A549 (cell line): Measurements from ENCODE around the gene WDFY2. TPM values are rescaled to one million over a fixed set of nuclear protein-coding genes. Genes with fewer than 3 reads are reported as not detected.
A peak's percentile ranks its signal among the peaks of the same experiment; 100 is the strongest.
"Not testable (repeated sequence)": the region's sequence is repeated elsewhere in the genome, so short reads cannot be mapped to it uniquely, and the experiment has no call there.

Source experiments
- ATAC-seq, 2 experiments: fragments of 200-7000 bp in 1 of 2; fragments of >200 bp in 1 of 2; cut with Nextera tagmentation in 1 of 2; cut with Tn5 transposase in 1 of 2; 3 replicates each; pipeline versions ENCODE4 v1.8.0 to v1.9.1; 2018 to 2020; ENCODE audit warnings: mild to moderate bottlenecking in 1 of 2, moderate library complexity in 1 of 2
- CTCF ChIA-PET: fragments of 300-600 bp; sonication (Branson Sonifier 250); formaldehyde crosslinking; extraction: SDS; loops from one replicate; lab custom pipeline; 2021; ENCODE audit warnings: antibody characterized with exemption, inconsistent platforms; lab: Yijun Ruan, JAX
- POLR2A ChIA-PET: fragments of 350-600 bp; formaldehyde crosslinking; extraction: SDS; loops from one replicate; lab custom pipeline; 2021; ENCODE audit warnings: antibody characterized with exemption, inconsistent platforms; lab: Yijun Ruan, JAX
- DNase-seq, 2 experiments: peaks; one replicate each; pipeline versions ENCODE4 v3.0.0 to v3.0.0-alpha.2; 2011 to 2016; ENCODE audit warnings: low read depth in 1 of 2, low spot score in 1 of 2
- FAIRE-seq: peaks from 2 replicates; lab custom pipeline; 2011; peaks lifted over from hg19 to GRCh38; lab: Jason Lieb, UNC
- H3K27ac ChIP-seq, 2 experiments: fragments of >200 bp; sonication (Bioruptor Twin); formaldehyde crosslinking; 3 replicates each; pipeline ENCODE4 v1.5.1; 2016 to 2017
- H3K4me1 ChIP-seq: fragments of >200 bp; sonication (Bioruptor Twin); formaldehyde crosslinking; 3 replicates; pipeline ENCODE4 v1.6.1; 2016
- H3K4me2 ChIP-seq: fragments of >200 bp; sonication (Bioruptor Twin); formaldehyde crosslinking; 3 replicates; pipeline ENCODE4 v1.6.1; 2016
- H3K4me3 ChIP-seq: fragments of >200 bp; sonication (Bioruptor Twin); formaldehyde crosslinking; 3 replicates; pipeline ENCODE4 v1.5.1; 2016
- H3K9me3 ChIP-seq: fragments of >200 bp; sonication (Bioruptor Twin); formaldehyde crosslinking; 3 replicates; pipeline ENCODE4 v1.6.1; 2016
- BHLHE40 ChIP-seq: IDR thresholded peaks from 2 replicates; pipeline ENCODE4 v1.6.1; 2012; ENCODE audit warnings: low read depth, low read length, inconsistent platforms
- CBX2 ChIP-seq: fragments of 200-600 bp; sonication (generic); IDR thresholded peaks from 2 replicates; pipeline ENCODE4 v1.6.1; 2016; ENCODE audit warnings: low read depth, mild to moderate bottlenecking, borderline replicate concordance
- CBX8 ChIP-seq: fragments of 200-600 bp; sonication (generic); IDR thresholded peaks from 2 replicates; pipeline ENCODE4 v1.6.1; 2016
- EHF ChIP-seq: fragments of 250-450 bp; sonication (Bioruptor Pico); IDR thresholded peaks from 2 replicates; pipeline ENCODE4 v1.5.0; 2020; ENCODE audit warnings: mild to moderate bottlenecking
- EHMT2 ChIP-seq: fragments of 200-600 bp; sonication (generic); IDR thresholded peaks from 2 replicates; pipeline ENCODE4 v1.6.1; 2016; ENCODE audit warnings: antibody characterized with exemption, low read depth, mild to moderate bottlenecking, moderate library complexity
- EP300 ChIP-seq, 2 experiments: fragments of >200 bp; sonication (Bioruptor Twin); formaldehyde crosslinking; IDR thresholded peaks; 2 replicates in 1 of 2; 3 replicates in 1 of 2; pipeline ENCODE4 v1.6.1; 2016 to 2017
- ESRRA ChIP-seq: fragments of 150-350 bp; IDR thresholded peaks from 2 replicates; pipeline ENCODE4 v1.6.1; 2014; ENCODE audit warnings: mild to moderate bottlenecking, low read length, borderline replicate concordance
- FOSB ChIP-seq: fragments of 250-450 bp; sonication (Bioruptor Pico); IDR thresholded peaks from 2 replicates; pipeline ENCODE4 v1.5.0; 2020; ENCODE audit warnings: mild to moderate bottlenecking, moderate library complexity
- GATA3 ChIP-seq: IDR thresholded peaks from 2 replicates; pipeline ENCODE4 v1.6.1; 2012; ENCODE audit warnings: borderline replicate concordance
- HDAC2 ChIP-seq: fragments of 200-600 bp; sonication (generic); IDR thresholded peaks from 2 replicates; pipeline ENCODE4 v1.6.1; 2016
- HOXB13 ChIP-seq: fragments of 250-450 bp; sonication (Bioruptor Pico); IDR thresholded peaks from 2 replicates; pipeline ENCODE4 v1.5.0; 2020; ENCODE audit warnings: low read depth, mild to moderate bottlenecking, moderate library complexity
- KDM5A ChIP-seq: fragments of 200-600 bp; sonication (generic); IDR thresholded peaks from 2 replicates; pipeline ENCODE4 v1.6.1; 2016; ENCODE audit warnings: antibody characterized with exemption, mild to moderate bottlenecking
- MAFK ChIP-seq: fragments of 450-650 bp; IDR thresholded peaks from 2 replicates; pipeline ENCODE4 v1.6.1; 2014; ENCODE audit not compliant: partially characterized antibody
- MAZ ChIP-seq: fragments of 150-350 bp; IDR thresholded peaks from 2 replicates; pipeline ENCODE4 v1.6.1; 2014; ENCODE audit warnings: antibody characterized with exemption, low read depth, low read length, borderline replicate concordance
- NFE2L2 ChIP-seq: fragments of 150-350 bp; conservative IDR thresholded peaks from 2 replicates; pipeline ENCODE4 v1.6.1; 2014; ENCODE audit warnings: low read length
- PHF8 ChIP-seq: fragments of 200-600 bp; sonication (generic); IDR thresholded peaks from 2 replicates; pipeline ENCODE4 v1.6.1; 2016; ENCODE audit warnings: low read depth, mild to moderate bottlenecking, antibody characterized with exemption, moderate library complexity, borderline replicate concordance
- POLR2A ChIP-seq: IDR thresholded peaks from 2 replicates; pipeline ENCODE4 v1.6.1; 2012; ENCODE audit warnings: mild to moderate bottlenecking, low read length
- RAD21 ChIP-seq, 2 experiments: fragments of >200 bp in 1 of 2; sonication (Bioruptor Twin) in 1 of 2; formaldehyde crosslinking in 1 of 2; IDR thresholded peaks in 1 of 2; conservative IDR thresholded peaks in 1 of 2; 2 replicates in 1 of 2; 3 replicates in 1 of 2; pipeline ENCODE4 v1.6.1; 2012 to 2018; ENCODE audit warnings: inconsistent platforms in 1 of 2
- RCOR1 ChIP-seq: fragments of 150-350 bp; IDR thresholded peaks from 2 replicates; pipeline ENCODE4 v1.6.1; 2014; ENCODE audit warnings: antibody characterized with exemption, low read length, low read depth
- TFCP2L1 ChIP-seq: fragments of 250-450 bp; sonication (Bioruptor Pico); IDR thresholded peaks from 2 replicates; pipeline ENCODE4 v1.5.0; 2021; ENCODE audit warnings: mild to moderate bottlenecking
- TP53 ChIP-seq: fragments of 250-450 bp; sonication (Bioruptor Pico); IDR thresholded peaks from 2 replicates; pipeline ENCODE4 v1.5.0; 2021; ENCODE audit warnings: mild to moderate bottlenecking, moderate library complexity
- WGBS: methylation state at CpG from one replicate; pipeline ENCODE4 v1.1.6; 2017; ENCODE audit errors: missing lambda C conversion rate; 5-methylcytosine and 5-hydroxymethylcytosine counted together
- polyA plus RNA-seq, 4 experiments: library from polyadenylated mRNA; depleted of rRNA in 3 of 4; stranded (reverse); fragments of >200 nt; fragmentation: RNase III in 1 of 4; extraction: RNeasy Plus Mini Kit Qiagen cat#74134 plus additional on column Dnase treatment in 1 of 4; gene quantifications; 2 replicates in 3 of 4; 3 replicates in 1 of 4; pipeline ENCODE4 v1.2.3, GENCODE V29; 2011 to 2017
- TF ChIP-seq, protein P1 (sequence below): fragments of 150-350 bp; IDR thresholded peaks from 2 replicates; pipeline ENCODE4 v1.6.1; 2014; ENCODE audit warnings: low read depth, mild to moderate bottlenecking, low read length
- TF ChIP-seq, protein P2 (sequence below): fragments of 450-650 bp; IDR thresholded peaks from 2 replicates; pipeline ENCODE4 v1.6.1; 2014; ENCODE audit warnings: antibody characterized with exemption
- TF ChIP-seq, protein P3 (sequence below): IDR thresholded peaks from 2 replicates; pipeline ENCODE4 v1.6.1; 2012; ENCODE audit warnings: low read depth, borderline replicate concordance

The WDFY2 gene
- polyA plus RNA-seq, 2 of the 4 experiments (the other 2 are of a cell fraction), result 5.2 to 8.5 TPM

DNA sequence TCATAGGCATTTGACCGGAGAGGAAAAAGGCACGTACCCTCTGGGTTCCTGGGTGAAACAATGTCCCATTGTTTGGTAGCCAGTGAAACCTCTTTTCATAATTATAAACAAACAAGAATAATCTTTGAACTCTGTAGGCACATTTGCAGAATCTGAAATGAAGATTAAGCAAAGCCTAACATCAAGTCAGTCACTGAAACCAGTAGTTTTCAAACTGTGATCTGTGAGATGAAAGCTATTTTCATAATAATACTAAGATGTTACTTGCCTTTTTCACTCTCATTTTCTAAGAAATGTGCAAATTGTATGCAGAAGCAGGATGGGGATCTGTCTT lies 105.4 kb downstream of the WDFY2 start (continued):
- TF ChIP-seq RAD21 (conservative IDR thresholded peaks at IDR 0.05 in 1 of 2, IDR thresholded peaks at IDR 0.05 in 1 of 2), result no peak
- no peak for TF ChIP-seq HOXB13 (CRISPR knock-in tag)
- TF ChIP-seq POLR2A, result no peak
- no peak for TF ChIP-seq NFE2L2

DNA sequence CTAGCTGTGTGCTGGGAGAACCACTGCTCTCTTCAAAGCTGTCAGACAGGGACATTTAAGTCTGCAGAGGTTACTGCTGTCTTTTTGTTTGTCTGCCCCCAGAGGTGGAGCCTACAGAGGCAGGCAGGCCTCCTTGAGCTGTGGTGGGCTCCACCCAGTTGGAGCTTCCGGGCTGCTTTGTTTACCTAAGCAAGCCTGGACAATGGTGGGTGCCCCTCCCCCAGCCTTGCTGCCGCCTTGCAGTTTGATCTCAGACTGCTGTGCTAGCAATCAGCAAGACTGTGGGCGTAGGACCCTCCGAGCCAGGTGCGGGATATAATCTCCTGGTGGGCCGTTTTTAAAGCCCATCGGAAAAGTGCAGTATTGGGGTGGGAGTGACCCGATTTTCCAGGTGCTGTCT lies 111.4 kb downstream of the WDFY2 start:
- WGBS, result 73% methylated on average over 7 of the region's 8 CpGs
- ATAC-seq, DNase-seq, H3K4me1 ChIP-seq, POLR2A ChIA-PET, H3K9me3 ChIP-seq, CTCF ChIA-PET, FAIRE-seq, H3K4me3 ChIP-seq: not testable (repeated sequence)
- H3K4me2 ChIP-seq, result peak overlapping the region; percentile 44
- peak overlapping the region in 1 of 2 experiments; percentile 35; a peak in 1 of 6 replicates for H3K27ac ChIP-seq

DNA sequence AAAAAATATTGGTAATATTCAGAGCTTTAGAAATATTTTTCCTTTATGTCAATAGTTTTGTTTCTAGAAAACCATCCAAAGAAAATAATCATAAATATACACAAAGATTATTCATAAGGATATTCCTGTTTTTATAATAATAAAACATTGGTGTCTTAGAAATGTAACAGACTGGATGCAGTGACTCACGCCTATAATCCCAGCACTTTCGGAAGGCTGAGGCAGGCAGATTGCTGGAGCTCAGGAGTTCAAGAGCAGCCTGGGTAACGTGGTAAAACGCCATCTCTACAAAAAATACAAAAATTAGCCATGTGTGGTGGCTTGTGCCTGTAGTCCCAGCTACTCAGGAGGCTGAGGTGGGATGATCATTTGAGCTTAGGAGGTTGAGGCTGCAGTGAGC lies 112.9 kb downstream of the WDFY2 start:
- Histone ChIP-seq H3K4me3 (no peak overlapping the region), H3K27ac (no peak overlapping the region), H3K4me1 (peaks cover 9% of the 10 kb centered on the region; the same call in 1 of the 3 replicates), H3K4me2 (no peak overlapping the region), H3K9me3 (no peaks in the 10 kb centered on the region)
- ChIA-PET CTCF (interaction anchor here (0.7 kb wide), 1 partner anchor 17 kb away, joined by 4 read pairs; no protein-coding TSS in a partner anchor), POLR2A (interaction anchor here (1.1 kb wide), 1 partner anchor 244 kb away, joined by 3 read pairs; the partner anchor contains the start of gene INTS6)
- ATAC-seq (no peak), FAIRE-seq (no peak), DNase-seq (no peak)
- WGBS, result 86% methylated on average over 4 of the region's 4 CpGs
- TF ChIP-seq CBX2 (no peak), EHF (no peak), EP300 (IDR thresholded peaks at IDR 0.05) (no peak), HDAC2 (no peak), KDM5A (no peak), FOSB (CRISPR knock-in tag) (no peak), TFCP2L1 (no peak), BHLHE40 (no peak), POLR2A (no peak), GATA3 (no peak)
- TF ChIP-seq, protein P1, sequence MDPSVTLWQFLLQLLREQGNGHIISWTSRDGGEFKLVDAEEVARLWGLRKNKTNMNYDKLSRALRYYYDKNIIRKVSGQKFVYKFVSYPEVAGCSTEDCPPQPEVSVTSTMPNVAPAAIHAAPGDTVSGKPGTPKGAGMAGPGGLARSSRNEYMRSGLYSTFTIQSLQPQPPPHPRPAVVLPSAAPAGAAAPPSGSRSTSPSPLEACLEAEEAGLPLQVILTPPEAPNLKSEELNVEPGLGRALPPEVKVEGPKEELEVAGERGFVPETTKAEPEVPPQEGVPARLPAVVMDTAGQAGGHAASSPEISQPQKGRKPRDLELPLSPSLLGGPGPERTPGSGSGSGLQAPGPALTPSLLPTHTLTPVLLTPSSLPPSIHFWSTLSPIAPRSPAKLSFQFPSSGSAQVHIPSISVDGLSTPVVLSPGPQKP, result no peak
- TF ChIP-seq, protein P2, sequence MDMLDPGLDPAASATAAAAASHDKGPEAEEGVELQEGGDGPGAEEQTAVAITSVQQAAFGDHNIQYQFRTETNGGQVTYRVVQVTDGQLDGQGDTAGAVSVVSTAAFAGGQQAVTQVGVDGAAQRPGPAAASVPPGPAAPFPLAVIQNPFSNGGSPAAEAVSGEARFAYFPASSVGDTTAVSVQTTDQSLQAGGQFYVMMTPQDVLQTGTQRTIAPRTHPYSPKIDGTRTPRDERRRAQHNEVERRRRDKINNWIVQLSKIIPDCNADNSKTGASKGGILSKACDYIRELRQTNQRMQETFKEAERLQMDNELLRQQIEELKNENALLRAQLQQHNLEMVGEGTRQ, result no peak

DNA sequence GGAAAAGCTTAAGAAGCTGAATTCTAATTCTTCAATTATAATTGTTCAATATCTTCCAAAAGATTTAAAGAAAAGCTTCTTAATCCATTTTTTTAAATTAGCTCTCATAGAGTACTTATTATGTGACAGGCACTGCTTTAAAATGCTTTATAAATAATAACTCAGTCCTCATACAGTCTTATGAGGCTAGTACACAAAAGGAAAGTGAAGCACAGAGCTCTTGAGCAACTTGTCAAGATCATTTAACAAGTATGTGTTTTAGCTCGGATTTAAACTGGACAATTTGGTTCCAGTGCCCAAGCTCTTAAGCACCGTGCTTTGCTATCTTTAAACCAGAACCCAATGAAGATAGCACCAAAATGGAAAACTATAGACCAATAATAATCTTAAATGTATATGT lies 113.6 kb downstream of the WDFY2 start:
- 97% methylated on average over 2 of the region's 2 CpGs for whole genome bisulfite sequencing
- FAIRE-seq (no peak), ATAC-seq (no peak), DNase-seq (no peak)
- ChIA-PET POLR2A (interaction anchor here (1.1 kb wide), 1 partner anchor 245 kb away, joined by 3 read pairs; the partner anchor contains the start of gene INTS6), CTCF (interaction anchor here (0.7 kb wide), 1 partner anchor 18 kb away, joined by 4 read pairs; no protein-coding TSS in a partner anchor)
- no peak overlapping the region for H3K4me3 ChIP-seq
- H3K4me1 ChIP-seq, result peaks cover 9% of the 10 kb centered on the region; the same call in 1 of the 3 replicates
- no peaks in the 10 kb centered on the region for H3K9me3 ChIP-seq
- TF ChIP-seq PHF8, result no peak
- TF ChIP-seq RCOR1, result no peak
- TF ChIP-seq RAD21 (conservative IDR thresholded peaks at IDR 0.05 in 1 of 2, IDR thresholded peaks at IDR 0.05 in 1 of 2), result no peak
- TF ChIP-seq EHMT2, result no peak
- no peak for TF ChIP-seq CBX8
- no peak for TF ChIP-seq ESRRA
- no peak for TF ChIP-seq MAFK
- TF ChIP-seq GATA3, result no peak
- TF ChIP-seq MAZ, result no peak
- TF ChIP-seq TP53 (CRISPR knock-in tag), result no peak
- TF ChIP-seq, protein P3, sequence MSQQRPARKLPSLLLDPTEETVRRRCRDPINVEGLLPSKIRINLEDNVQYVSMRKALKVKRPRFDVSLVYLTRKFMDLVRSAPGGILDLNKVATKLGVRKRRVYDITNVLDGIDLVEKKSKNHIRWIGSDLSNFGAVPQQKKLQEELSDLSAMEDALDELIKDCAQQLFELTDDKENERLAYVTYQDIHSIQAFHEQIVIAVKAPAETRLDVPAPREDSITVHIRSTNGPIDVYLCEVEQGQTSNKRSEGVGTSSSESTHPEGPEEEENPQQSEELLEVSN, result no peak
- H3K27ac ChIP-seq, result no peak overlapping the region
- no peak overlapping the region for H3K4me2 ChIP-seq
